BE2C (cell line): ENCODE results near the gene TRIO. TPM values are rescaled to one million over a fixed set of nuclear protein-coding genes. Genes with fewer than 3 reads are reported as not detected.
"Not testable (repeated sequence)": the region's sequence is repeated elsewhere in the genome, so short reads cannot be mapped to it uniquely, and the experiment has no call there.

Experiments used
- DNase-seq: peaks from one replicate; pipeline ENCODE4 v3.0.0-alpha.2; 2020
- H3K27me3 ChIP-seq: fragments of 250-450 bp; sonication (Bioruptor Pico); 2 replicates; pipeline ENCODE4 v1.5.1; 2020; ENCODE audit warnings: mild to moderate bottlenecking
- H3K36me3 ChIP-seq: fragments of 250-450 bp; sonication (Bioruptor Pico); 2 replicates; pipeline ENCODE4 v1.5.1; 2020; ENCODE audit warnings: mild to moderate bottlenecking
- H3K4me1 ChIP-seq: fragments of 250-450 bp; sonication (Bioruptor Pico); 2 replicates; pipeline ENCODE4 v1.5.1; 2020
- H3K4me3 ChIP-seq: 2 replicates; pipeline ENCODE4 v1.5.1; 2011; ENCODE audit warnings: low read depth, low read length
- H3K9me3 ChIP-seq: fragments of 250-450 bp; sonication (Bioruptor Pico); 2 replicates; pipeline ENCODE4 v1.5.1; 2020
- CTCF ChIP-seq: IDR thresholded peaks from 2 replicates; pipeline ENCODE4 v1.5.1; 2012; ENCODE audit warnings: mild to moderate bottlenecking, low read depth, low read length
- polyA plus RNA-seq: library from polyadenylated mRNA; unstranded; fragments of >200 nt; gene quantifications from one replicate; pipeline ENCODE4 v1.2.1, GENCODE V29; 2012; ENCODE audit warnings: low read depth, missing spikeins; ENCODE audit not compliant: insufficient read length, insufficient read depth

TRIO gene
- 169 TPM for polyA plus RNA-seq

GRCh38 chr5:14142827-14143545 lies at the start of gene TRIO:
Gene TRIO, plus strand, starts transcription at chr5:14143342. Its CDS starts 384 bp downstream, at chr5:14143726.
- no peaks in the 10 kb centered on the region for H3K9me3 ChIP-seq
- H3K4me1 ChIP-seq: peaks cover 18% of the 10 kb centered on the region
- peak within 1 kb of the TSS; percentile 96 for H3K4me3 ChIP-seq
- DNase-seq: peak; percentile 95
- H3K36me3 ChIP-seq: no peaks in the 10 kb centered on the region; the same call in 1 of the 2 replicates
- TF ChIP-seq CTCF: peak; percentile 48
- no peaks in the 10 kb centered on the region for H3K27me3 ChIP-seq

- H3K36me3 ChIP-seq, H3K4me1 ChIP-seq, DNase-seq, H3K9me3 ChIP-seq, H3K4me3 ChIP-seq: not testable (repeated sequence)
- peaks cover 32% of the 10 kb centered on the region for H3K27me3 ChIP-seq
Measured at GRCh38 chr5:14097380-14097779, 45.8 kb upstream of the TRIO start.

- TF ChIP-seq CTCF: no peak
- no peaks in the 10 kb centered on the region for H3K36me3 ChIP-seq
- H3K4me3 ChIP-seq: no peak overlapping the region
- peaks cover 29% of the 10 kb centered on the region for H3K27me3 ChIP-seq
- H3K9me3 ChIP-seq: no peaks in the 10 kb centered on the region
- DNase-seq: no peak
- no peaks in the 10 kb centered on the region for H3K4me1 ChIP-seq
Measured at GRCh38 chr5:14097998-14098471, 45.1 kb upstream of the TRIO start.

GRCh38 chr5:14100281-14100680 lies 42.9 kb upstream of the TRIO start:
- no peaks in the 10 kb centered on the region for H3K9me3 ChIP-seq
- TF ChIP-seq CTCF: no peak

GRCh38 chr5:14101922-14102321 lies 41.2 kb upstream of the TRIO start:
- Histone ChIP-seq H3K9me3 (no peaks in the 10 kb centered on the region), H3K27me3 (no peaks in the 10 kb centered on the region), H3K4me3 (no peak overlapping the region), H3K4me1 (no peaks in the 10 kb centered on the region), H3K36me3 (no peaks in the 10 kb centered on the region)
- TF ChIP-seq CTCF: no peak
- no peak for DNase-seq

More at GRCh38 chr5:14100281-14100680, 42.9 kb upstream of the TRIO start:
- DNase-seq: no peak
- no peaks in the 10 kb centered on the region for H3K36me3 ChIP-seq
- H3K4me3 ChIP-seq: no peak overlapping the region
- no peaks in the 10 kb centered on the region for H3K4me1 ChIP-seq
- peaks cover 9% of the 10 kb centered on the region; the same call in 1 of the 2 replicates for H3K27me3 ChIP-seq

GRCh38 chr5:14102666-14103065 lies 40.5 kb upstream of the TRIO start:
- no peak for TF ChIP-seq CTCF
- Histone ChIP-seq H3K4me1 (no peaks in the 10 kb centered on the region), H3K36me3 (no peaks in the 10 kb centered on the region), H3K4me3 (no peak overlapping the region), H3K9me3 (no peaks in the 10 kb centered on the region), H3K27me3 (no peaks in the 10 kb centered on the region; the same call in 1 of the 2 replicates)
- no peak for DNase-seq
